Stimulated activated CD8-positive, alpha-beta memory T cell treated with anti-CD3 and anti-CD28 coated beads, Interleukin-7, amount 100 ng/mL, for 1 hour (primary cell): Measurements from ENCODE around the gene SPATA6.
"Not testable (repeated sequence)": the region's sequence is repeated elsewhere in the genome, so short reads cannot be mapped to it uniquely, and the experiment has no call there.

Experiments
- DNase-seq, 2 donors: peaks; one replicate each; pipeline ENCODE4 v3.0.0-alpha.2; 2020; ENCODE audit warnings: low read depth in 2 of 2

Gene SPATA6

DNA sequence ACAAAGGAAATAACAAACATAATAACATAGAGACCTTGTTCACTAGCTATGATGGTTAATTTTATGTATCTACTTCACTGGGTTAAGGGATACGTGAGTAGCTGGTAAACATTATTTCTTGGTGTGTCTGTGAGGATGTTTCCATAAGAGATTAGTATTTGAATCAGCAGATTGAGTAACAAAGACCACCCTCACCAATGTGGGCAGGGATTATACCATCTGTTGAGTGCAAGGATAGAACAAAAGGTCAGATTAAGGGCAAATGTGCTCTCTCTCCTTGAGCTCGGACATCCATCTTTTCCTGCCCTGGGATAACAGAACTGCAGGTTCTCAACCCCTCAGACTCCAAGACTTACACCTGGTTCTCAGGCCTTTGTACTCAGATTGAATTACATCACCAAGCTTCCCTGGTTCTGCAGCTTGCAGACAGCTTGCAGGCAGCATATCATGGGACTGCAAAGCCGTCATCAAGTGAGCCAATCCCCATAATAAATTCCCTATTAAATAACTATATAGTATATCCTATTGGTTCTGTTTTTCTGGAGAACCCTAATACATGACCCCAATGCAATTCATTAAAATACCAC, 9.2 kb downstream of the SPATA6 start:
- DNase-seq, result no peak

DNA sequence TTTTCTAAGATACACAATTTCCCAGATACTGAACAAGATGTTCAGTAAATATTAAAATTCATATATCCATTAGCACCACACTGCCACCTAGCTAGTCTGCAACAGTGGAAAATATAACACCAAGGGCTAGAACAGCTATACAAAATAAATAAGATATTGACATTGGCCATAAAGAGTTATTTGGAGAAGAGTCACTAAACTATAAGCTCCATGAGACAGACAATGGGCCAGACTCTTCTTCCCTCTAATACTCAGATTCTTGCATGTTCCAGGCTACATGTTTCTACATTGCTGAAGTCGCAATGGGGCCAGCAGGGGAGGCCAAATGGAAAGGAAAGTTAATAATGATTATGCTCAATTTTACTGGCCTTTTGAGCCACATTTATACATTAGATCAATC, 21.5 kb downstream of the SPATA6 start:
- no peak for DNase-seq

DNA sequence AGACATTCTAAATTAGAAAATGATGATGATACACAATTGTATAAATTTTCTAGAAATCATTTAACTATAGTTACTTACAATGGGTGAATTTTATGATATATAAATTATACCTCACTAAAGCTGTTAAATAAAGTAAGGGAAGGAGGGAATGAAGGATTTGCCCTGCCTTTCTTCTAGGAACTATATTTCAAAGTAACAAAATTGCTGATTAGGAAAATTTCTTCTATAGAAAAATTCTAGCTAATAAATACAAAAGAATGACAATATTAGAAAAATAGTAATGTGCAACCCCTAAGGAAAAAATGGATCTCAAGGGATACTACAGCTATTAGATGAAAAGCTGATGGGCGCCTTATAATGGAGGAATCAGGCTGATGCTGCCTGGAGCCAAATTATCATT, 23.1 kb downstream of the SPATA6 start:
- DNase-seq, result no peak

DNA sequence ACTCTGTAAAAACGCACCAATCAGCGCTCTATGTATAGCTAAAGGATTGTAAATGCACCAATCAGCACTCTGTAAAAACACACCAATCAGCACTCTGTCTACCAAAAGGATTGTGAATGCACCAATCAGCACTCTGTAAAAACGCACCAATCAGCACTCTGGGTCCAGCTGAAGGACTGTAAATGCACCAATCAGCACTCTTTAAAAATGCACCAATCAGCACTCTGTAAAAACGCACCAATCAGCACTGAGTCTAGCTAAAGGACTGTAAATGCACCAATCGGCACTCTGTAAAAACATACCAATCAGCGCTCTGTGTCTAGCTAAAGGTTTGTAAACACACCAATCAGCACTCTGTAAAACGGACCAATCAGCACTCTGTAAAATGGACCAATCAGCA, 27.8 kb downstream of the SPATA6 start:
- DNase-seq, result not testable (repeated sequence)

DNA sequence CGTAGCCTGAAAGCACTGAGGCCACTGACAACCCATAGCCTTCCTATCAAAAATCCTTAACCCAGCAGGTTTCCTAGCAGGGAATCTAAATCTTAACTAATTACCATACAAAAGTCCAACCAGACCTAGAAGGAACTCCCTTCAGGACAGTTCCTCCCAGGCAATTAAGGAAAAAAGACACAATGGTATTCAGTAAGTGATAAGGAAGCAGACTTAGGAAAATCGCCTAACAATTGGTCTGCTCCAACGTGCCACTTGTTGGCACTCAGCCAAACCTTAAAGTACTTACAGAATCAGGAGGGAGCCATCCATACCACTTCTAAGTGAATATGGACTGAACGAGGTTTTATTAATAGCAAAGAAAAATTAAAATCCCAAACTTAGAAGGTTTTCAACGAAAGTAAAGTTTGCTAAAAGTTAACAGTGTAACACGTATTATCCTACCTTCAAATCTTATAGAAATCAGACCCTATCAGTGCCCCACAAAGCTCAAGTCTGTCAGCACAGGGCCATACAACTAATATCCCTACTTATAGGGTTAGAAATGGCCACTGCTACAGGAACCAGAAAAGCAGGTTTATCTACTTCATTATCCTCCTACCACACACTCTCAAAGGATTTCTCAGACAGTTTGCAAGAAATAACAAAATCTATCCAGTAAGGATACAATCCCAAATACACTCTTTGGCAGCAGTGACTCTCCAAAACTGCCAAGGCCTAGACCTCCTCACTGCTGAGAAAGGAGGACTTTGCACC, 29.0 kb downstream of the SPATA6 start:
- DNase-seq, result no peak

DNA sequence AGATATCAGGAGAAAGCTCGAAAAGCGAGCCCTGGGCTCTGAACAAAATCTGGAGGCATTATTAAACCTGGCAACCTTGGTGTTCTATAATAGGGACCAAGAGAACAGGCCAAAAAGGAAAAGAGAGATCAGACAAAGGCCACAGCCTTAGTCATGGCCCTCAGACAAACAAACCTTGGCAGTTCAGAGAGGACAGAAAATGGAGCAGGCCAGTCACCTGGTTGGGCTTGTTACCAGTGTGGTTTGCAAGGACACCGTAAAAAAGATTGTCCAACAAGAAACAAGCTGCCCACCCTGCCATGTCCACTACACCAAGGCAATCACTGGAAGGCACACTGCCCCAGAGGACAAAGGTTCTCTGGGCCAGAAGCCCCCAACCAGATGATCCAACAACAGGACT, 31.2 kb downstream of the SPATA6 start:
- not testable (repeated sequence) for DNase-seq

DNA sequence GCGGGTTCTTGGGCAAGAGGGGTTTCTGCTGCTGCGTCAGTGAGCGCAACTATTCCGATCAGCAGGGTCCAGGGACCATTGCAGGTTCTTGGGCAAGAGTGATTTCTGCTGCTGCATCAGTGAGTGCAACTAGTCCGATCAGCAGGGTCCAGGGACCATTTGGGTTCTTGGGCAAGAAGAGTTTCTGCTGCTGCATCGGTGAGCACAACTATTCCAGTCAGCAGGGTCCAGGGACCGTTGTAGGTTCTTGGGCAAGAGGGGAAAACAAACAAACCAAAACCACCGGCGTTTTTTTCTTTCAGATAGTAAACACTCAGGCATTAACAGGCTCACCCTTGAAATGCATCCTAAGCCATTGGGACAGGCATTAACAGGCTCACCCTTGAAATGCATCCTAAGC, 32.6 kb downstream of the SPATA6 start:
- no peak for DNase-seq

DNA sequence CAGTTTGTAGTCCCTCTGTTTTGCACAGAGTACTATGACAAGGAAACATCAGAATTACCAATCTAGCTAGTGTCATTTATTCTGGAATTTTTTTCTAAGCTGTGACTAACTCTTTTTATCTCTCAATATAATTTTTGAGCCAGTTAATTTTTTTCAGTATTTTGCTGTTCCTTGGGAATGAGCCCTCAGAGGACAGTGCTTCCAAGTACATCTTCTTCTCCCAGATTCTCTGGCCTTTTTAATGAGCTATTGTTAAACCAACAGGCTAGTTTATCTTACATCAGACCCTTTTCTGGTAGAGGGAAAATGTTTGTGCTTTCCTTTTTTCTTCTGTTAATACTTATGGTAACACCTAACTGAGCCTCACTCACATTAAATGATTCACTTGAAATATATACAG, 34.6 kb downstream of the SPATA6 start:
- DNase-seq, result not testable (repeated sequence)

DNA sequence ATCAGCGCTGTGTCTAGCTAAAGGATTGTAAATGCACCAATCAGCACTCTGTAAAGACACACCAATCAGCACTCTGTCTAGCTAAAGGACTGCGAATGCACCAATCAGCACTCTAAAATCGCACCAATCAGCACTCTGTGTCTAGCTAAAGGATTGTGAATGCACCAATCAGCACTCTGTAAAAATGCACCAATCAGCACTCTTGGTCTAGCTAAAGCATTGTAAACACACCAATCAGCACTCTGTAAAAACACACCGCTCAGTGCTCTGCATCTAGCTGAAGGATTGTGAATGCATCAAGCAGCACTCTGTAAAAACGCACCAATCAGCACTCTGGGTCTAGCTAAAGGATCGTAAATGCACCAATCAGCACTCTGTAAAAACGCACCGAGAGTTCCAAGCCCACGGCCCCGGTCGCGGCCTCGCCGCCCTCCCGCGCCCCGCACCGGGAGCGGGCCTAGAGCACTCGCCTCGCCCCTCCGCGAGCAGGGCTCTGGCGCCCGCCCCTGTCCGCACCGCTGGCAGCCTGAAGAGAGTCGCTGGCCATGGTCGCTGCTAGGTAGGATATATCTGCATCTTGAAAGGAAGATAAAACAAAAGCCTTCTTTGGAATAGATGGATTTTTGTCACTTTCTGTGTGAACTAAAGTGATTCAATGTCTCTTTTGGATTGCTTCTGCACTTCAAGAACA, 36.5 kb downstream of the SPATA6 start:
- not testable (repeated sequence) for DNase-seq

DNA sequence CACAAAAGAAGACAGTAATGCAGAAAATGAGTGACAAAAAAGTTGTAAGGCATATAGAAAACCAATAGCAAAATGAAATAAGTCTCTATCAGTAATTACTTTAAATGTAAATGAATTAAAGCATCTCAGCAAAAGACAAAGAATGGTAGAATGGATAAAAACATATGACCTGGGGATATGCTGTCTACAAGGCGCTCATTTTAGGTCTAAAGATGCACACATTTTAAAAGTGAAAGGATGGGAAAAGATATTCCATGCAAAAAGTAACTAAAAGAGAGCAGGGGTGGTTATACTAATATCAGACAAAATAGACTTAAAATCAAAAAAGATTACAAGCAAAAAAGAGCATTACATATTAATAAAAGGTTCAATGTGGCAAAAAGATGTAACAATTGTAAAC, 41.2 kb downstream of the SPATA6 start:
- no peak for DNase-seq

DNA sequence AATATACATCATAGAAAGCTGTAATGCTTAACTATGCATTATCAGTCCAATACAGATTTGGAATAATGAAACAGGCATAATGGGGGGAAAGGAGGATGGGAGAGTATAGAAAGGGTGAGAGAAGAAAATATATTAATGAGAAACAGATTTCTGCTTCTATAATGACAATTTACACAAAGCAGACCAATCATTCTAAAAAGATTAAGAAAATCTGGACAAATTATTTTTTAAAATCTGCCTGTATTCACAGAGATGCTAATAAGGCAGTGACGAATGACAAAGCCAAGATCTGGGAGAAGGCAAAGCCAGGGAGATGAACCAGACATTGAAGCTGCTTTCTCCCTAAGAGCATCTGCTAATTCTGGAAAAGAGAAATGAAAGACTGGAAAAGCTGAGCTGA, 50.0 kb downstream of the SPATA6 start:
- no peak for DNase-seq

DNA sequence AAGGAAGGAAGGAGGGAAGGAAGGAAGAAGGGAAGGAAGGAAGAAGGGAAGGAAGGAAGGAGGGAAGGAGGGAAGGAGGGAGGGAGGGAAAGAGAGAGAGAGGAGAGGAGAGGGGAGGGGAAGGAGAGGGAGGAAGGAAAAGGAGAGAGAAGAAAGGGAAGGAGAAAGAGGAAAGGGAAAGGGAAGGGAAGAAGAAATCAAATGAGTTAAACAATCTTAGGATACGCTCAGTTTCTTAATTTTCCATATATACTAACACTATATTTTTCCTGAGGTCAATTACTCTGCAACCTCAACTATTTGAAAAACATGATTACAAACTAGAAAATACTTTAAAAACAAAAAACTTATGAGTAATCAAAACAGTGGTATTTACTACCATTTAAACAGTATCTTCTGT, 53.3 kb downstream of the SPATA6 start:
- no peak for DNase-seq

DNA sequence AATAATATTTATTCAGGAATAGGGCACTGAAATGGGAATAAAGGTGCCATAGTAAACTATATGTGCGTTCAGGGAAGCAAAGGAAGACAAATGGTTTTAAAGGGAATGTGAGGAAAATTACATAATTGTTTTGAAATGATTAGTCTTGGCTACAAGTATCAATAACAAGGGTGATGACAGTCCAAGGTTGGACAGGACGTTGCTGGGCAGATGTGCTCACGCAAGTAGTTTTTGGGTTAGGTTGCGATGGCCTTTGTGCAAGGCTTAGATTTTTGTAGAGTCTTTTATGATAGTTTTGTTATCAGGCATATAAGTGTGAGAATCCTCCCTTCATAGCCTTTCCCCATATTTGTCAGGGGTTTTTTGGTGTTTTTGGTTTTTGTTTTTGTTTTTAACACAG, 57.0 kb downstream of the SPATA6 start:
- no peak for DNase-seq

DNA sequence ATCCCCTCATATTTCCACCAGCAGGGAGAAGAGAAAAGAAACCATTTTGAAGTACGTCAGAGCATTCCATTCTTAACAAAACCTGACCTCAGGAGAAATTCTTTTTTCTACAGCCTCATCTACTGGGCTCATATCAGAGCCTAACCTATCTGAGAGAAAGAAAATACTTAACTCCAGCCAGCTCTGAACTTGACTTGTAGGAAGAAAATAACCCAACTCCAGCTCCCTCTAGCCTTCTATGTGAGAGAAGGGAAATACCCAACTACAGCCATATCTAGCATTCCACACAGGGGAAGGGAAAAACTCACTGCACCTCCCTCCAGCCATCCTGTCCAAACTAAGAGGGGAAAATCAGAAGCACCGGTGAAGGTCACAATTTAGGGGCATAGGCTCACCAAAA, 57.7 kb downstream of the SPATA6 start:
- no peak for DNase-seq

DNA sequence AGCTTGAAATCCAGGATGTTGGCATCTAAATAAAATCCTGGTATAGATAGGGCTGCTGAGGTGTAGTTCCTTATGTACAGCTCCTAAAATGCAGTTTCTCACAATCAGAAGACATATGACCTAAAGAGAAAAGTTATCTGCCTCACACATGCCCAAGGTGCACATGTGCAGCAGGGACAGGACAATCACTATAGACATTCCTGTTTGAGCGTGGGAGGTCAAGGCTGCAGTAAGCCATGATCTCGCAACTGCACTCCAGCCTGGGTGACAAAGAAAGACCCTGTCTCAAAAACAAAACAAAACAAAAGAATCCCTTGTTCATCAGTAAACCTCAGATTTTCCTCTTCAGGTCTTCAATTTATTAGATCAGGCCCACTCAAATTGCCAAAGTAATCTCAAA, 66.1 kb downstream of the SPATA6 start:
- no peak for DNase-seq

DNA sequence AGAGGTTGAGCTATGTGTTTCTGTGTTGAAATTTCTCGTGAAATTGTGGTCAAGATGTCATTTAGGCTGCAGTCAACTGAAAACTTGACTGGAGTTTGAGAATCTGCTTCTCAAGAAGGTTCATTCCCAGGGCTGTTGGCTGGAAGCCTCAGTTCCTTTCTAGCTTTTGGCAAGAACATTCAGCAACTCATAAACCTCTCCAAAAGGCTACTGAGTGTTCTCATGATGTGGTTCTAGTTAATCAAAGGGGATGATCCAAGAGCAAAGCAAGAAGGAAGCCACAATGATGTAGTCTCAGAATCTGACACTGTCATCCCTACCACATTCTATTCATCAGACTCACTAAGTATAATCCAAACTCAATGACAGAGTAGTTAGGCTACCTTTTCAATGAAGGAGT, 66.6 kb downstream of the SPATA6 start:
- no peak for DNase-seq

DNA sequence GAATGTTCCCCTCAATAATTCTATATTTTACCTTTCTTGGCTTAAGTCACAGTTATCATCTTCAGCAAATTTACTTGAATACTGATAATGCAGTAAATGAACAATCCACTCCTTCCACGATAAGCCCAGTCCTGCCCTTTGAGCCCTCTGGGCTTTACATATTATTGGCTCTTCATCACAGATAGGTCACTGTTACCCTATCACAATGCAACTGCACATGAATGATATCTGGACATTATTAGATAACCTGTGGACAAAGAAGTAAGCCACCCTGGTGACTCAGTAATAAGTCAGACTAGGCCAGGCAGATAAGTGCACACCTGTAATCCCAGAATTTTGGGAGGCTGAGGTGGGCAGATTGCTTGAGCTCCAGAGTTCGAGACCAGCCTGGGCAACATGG, 69.4 kb downstream of the SPATA6 start:
- no peak for DNase-seq

DNA sequence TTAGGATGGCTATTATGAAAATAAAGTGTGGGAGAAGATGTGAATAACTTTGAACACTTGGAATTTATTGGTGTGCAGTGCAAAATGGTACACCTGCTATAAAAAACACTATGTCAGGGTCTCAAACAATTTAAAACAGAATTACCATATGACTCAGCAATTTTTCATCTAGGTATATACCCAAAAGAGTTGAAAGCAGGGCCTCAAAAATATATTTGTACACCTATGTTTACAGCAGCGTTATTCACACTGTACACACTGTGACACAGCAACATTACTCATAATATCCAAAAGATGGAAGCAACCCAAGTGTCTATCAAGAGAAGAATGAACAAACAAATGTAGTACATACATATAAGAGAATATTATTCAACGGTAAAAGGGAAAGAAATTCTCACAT, 75.8 kb downstream of the SPATA6 start:
- DNase-seq, result no peak

DNA sequence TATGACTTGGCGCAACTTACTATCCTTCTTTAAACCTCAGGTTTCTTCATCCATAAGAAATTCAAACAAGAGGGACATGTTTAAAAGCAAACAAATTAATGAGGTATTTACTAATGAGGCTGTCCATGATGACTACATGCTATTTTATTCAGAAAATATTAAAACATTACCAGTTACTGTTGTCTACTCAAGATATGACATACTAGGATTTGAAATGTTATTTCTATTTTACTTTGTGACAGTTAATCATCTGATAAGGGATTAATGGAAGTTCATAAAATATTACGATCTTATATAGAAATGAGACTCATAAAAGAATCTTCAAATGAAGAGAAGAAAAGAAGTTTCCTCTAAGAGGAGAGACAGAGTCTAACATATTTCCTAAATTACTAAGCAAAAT, 80.1 kb downstream of the SPATA6 start:
- DNase-seq, result no peak

DNA sequence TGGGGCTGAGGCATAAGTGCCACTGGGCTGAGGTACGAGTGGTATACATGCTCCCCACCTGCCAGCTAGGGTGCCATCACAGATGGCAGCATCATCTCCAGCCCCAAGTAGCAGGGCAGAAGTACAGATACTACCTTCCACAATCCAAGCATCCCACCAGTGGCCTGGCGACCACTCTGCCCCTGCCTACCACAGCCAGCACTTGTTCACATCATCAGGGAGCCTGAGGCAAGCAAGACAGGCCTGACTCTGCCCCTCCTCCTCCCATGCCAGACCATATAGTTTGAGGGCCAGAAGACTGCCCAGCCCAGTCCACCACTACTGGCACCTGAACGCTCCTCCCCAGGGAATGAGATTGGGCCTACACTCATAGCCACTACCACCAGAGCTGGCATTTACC, 84.6 kb downstream of the SPATA6 start:
- no peak for DNase-seq

DNA sequence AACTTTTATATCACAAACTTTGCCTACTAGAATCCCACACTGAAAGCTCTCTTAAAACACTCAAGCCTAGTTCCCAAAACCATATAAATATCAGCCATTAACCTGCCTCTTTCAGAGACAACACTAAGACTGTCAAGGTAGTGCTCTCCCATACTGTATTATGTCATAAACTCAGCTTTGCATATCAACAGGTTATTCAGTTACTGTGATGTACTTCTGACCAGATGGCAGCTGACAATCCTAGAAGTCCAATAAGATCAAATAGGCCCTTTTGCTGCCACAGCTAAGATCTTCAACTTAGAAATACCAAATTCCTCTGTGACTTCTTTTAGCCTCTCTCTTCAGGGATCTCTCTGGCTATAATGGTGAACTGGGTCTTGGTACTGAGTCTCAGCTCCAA, 97.2 kb downstream of the SPATA6 start:
- no peak for DNase-seq

DNA sequence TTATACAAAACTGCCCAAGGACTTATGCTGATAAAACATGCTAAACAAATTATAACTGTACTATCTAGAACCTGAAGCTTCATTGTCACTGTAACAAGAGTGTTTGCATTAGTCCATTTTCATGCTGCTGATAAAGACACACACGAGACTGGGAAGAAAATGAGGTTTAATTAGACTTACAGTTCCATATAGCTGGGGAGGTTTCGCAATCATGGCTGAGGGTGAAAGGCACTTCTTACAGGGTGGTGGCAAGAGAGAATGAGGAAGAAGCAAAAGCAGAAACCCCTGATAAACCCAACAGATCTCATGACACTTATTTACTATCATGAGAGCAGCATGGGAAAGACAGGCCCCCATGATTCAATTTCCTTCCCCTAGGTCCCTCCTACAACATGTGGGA, 100.4 kb downstream of the SPATA6 start:
- DNase-seq, result no peak

DNA sequence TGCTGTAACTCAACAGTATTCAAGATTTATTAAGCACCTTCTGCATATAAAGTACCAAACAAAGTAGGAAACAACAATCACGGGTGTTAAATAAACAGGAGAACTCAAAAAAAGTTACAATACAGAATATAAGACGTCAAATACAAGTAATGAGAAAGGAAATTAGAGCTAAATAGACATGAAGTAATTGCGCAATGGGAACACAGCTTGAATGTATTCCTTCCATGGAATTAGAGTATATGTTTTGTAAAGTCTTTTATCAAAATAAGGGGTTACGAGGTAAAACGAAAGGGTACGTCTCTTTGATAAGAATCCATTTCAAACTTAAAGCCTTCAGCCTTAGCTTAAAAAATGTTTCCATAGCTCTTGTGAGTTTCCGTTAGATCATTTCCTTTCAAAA, 109.1 kb downstream of the SPATA6 start:
- no peak for DNase-seq
